Measurements from ENCODE around the gene COL2A1. TPM values are rescaled to one million over a fixed set of nuclear protein-coding genes. Genes with fewer than 3 reads are reported as not detected.

The COL2A1 gene
- total RNA-seq, result 0.56 and 1.0 TPM in 2 replicates

DNA sequence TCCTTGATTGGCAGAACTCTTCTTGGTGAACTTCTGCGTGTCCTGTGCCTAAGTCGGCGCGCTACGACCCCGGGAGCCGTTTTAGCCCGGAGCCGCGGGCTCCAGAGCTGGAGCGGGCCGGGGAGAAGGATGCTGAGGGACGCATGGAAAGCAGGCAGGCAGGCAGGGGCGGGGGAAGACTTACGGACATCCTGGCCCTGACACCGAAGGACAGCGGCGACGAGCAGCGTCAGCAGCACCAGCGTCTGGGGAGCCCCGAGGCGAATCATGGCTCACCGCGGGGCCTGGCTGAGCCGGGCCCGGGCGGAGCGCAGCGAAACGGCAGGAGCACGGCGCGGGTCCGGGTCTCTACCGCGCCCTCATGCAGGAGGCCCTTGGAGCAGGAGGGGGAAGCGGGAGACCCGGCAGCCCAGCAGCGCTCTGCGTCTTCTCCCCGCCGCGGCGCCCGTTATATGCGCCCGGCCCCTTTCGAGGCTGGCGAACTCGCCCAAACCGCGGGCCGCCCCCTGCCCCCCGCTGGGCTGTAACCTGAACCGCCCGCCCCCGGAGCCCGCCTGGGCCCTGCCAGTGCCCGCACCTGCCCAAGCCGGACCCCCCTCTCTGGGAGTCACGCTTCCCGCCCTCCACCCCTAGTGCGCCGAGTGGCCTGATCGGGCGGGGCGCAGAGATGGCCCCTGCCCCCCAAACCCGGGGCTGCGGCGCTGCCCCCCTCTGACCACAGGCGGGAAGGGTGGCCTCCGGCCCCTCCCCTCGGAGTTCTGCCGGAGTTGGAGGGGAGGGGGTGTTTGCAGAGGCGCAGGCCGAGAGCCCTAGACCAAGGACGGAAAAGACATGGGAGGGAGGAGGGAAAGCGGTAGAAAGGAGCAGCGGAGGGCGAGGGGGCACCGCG lies at the start of gene COL2A1:
COL2A1 (minus strand) TSS at position 424 of the 889 bp plus-strand sequence; CDS start at position 269, 155 bp downstream.

DNA sequence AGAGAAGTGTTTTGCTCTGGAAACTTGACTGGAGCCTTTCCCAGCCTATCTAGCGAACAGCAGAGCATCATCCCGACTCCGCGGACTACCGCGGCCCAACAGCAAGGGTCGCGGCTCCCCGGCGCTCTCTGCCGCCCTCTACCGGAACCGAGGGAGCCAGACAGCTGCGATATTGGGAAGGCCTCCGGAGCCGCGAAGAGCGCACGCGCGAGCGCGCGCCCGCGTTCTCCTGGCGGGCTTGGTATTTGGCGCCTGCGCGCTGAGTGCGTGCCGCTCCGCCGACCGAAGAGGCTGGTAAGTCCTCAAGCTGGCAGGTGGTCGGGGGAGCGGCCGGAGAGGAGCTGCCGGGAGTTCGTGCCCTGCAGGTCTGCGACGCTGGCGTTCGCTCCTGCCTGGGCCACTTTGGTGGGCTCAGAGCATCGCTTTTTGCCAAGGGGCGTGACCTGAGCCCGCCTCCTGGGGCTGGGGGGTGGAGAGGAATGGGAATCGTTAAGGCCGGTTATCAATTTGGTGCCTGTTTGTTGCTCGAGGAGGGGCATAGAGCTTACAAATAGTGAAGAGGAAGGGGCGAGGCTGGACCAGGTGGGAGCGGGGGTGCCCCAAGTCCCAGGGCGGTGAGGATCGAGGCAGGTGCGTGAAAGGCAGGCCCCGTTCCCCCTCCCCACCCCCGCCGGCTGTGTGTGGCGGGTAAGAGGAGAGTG lies 40.8 kb downstream of the COL2A1 start, which contains the start of gene TMEM106C:
TMEM106C (plus strand) TSS at position 257 of the 701 bp plus-strand sequence. CDS start 641 bp downstream, outside the sequence.

Other genes starting within 250 kb of the COL2A1 start
- 0.72 and 1.6 TPM in 2 replicates for gene RAPGEF3, start 245.6 kb downstream of the COL2A1 start, total RNA-seq
- gene SLC48A1, start 231.2 kb downstream of the COL2A1 start, total RNA-seq, result 11.5 and 18.1 TPM in 2 replicates
- gene HDAC7, start 184.6 kb downstream of the COL2A1 start, total RNA-seq, result 44.1 and 47.4 TPM in 2 replicates
- gene VDR, start 99.5 kb downstream of the COL2A1 start, total RNA-seq, result 3.7 and 12.4 TPM in 2 replicates
- gene TMEM106C, start 40.9 kb downstream of the COL2A1 start, total RNA-seq, result 33.5 and 55.7 TPM in 2 replicates
- 19.4 and 24.8 TPM in 2 replicates for gene SENP1, start 101.6 kb upstream of the COL2A1 start, total RNA-seq
- 39.0 and 53.3 TPM in 2 replicates for gene PFKM, start 114.9 kb upstream of the COL2A1 start, total RNA-seq
- 13.4 and 13.7 TPM in 2 replicates for gene ASB8, start 153.0 kb upstream of the COL2A1 start, total RNA-seq
- gene CCDC184, start 179.2 kb upstream of the COL2A1 start, total RNA-seq, result 1.8 and 3.7 TPM in 2 replicates
- not detected in 2 replicates for gene OR10AD1, start 198.8 kb upstream of the COL2A1 start, total RNA-seq